MV-4-11 (cell line): ENCODE results near the gene C11orf71.
A peak's percentile ranks its signal among the peaks of the same experiment; 100 is the strongest.

ENCODE experiments used
- DNase-seq: peaks from one replicate; lab custom pipeline; 2025; lab: John Stamatoyannopoulos, UW

Gene C11orf71

GRCh38 chr11:114359342-114359741, 41.0 kb downstream of the C11orf71 start:
- DNase-seq: no peak

DNA sequence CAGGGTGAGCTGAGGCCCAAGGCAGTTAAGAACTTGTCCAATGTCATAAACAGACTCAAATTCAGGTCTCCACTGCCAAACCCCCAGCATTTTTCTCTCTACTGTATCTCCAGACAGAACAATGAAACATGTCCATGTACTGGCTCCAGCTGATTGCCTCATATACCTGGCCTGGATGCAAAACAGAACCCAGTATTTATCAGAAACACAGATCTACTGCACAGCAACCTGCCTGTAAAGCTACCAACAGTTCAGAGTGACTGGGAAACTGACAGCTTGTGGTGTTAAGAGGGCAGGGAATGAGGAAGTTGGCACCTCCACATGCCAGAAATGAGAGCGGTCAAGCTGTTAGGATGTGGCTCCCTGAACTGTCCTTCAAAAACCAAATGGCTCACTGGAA, 41.6 kb downstream of the C11orf71 start:
- DNase-seq: peak; percentile 56

- no peak for DNase-seq
These were observed 46.2 kb downstream of the C11orf71 start for GRCh38 chr11:114354076-114354475.

- no peak for DNase-seq
These were observed 46.9 kb downstream of the C11orf71 start for GRCh38 chr11:114353443-114353842.

DNA sequence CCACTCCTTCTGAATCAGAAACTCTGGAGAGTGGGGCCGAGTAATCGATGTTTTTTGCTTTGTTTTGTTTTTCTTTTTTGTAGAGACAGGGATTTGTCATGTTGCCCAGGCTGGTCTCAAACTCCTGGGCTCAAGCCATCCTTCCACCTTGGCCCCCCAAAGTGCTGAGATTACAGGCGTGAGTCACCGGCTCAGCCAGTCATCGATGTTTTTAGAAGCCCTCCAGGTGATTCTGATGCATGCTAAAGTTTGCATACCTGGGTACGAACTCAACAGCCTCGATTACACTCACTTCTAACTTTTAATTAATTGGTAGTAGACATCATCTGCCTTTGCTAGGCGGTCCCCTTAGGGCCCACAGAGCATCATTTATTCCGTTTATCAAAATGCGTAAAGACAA, 50.3 kb downstream of the C11orf71 start:
- DNase-seq: no peak
